ENCODE data around the gene GYS1. TPM values are rescaled to one million over a fixed set of nuclear protein-coding genes. Genes with fewer than 3 reads are reported as not detected.

GYS1 gene
- total RNA-seq, 4 donors from 2014 or later: 28.8 to 42.0 (median 31.0) TPM

GRCh38 chr19:48950830-48951519 lies 42.1 kb downstream of the GYS1 start:
- H3K4me3 ChIP-seq: no peak overlapping the region
- 46 to 47% methylated on average over 9 of the region's 9 CpGs for WGBS, 2 donors
- TF ChIP-seq EP300 (IDR thresholded peaks at IDR 0.05): no peak
- no peak for TF ChIP-seq CTCF (IDR thresholded peaks at IDR 0.05)
- no peak for TF ChIP-seq POLR2A (IDR thresholded peaks at IDR 0.05)

DNA sequence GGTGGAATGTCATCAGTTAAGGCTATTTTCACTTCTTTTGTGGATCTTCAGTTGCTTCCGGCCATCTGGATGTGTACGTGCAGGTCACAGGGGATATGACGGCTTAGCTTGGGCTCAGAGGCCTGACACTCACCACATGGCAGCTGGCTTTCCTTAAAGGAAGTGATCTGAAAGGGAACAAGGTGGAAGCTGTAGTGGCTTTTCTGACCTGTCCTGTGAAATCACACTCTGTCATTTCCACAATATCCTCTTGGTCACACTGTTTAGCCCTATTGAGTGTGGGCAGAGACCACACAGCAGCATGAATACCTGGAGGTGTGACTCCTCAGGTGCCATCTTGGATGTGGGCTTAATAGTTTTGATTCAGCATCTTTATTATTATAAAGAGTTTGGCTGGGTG lies 43.0 kb downstream of the GYS1 start:
- no peaks in the 10 kb centered on the region for H3K27me3 ChIP-seq
- TF ChIP-seq EP300 (IDR thresholded peaks at IDR 0.05): no peak
- no peak for TF ChIP-seq CTCF (IDR thresholded peaks at IDR 0.05)
- no peak for TF ChIP-seq POLR2A (IDR thresholded peaks at IDR 0.05)
- 45 to 69% methylated on average over 3 of the region's 3 CpGs for WGBS, 2 donors
- peaks cover 0 to 12% (median 2%) of the 10 kb centered on the region in 4 donors for H3K4me1 ChIP-seq
- no peak overlapping the region for H3K4me3 ChIP-seq
- no peaks in the 10 kb centered on the region for H3K36me3 ChIP-seq
- peaks cover 0 to 7% (median 0%) of the 10 kb centered on the region in 4 donors for H3K9me3 ChIP-seq
- no peak overlapping the region for H3K27ac ChIP-seq
- DNase-seq (ENCODE audit: low spot score in 2 of 2): no peak

More at GRCh38 chr19:48950830-48951519, 42.1 kb downstream of the GYS1 start:
- H3K9me3 ChIP-seq: peaks cover 0 to 7% (median 0%) of the 10 kb centered on the region in 4 donors
- no peaks in the 10 kb centered on the region for H3K27me3 ChIP-seq
- DNase-seq (ENCODE audit: low spot score in 2 of 2): no peak
- H3K36me3 ChIP-seq: no peaks in the 10 kb centered on the region
- H3K4me1 ChIP-seq: peaks cover 0 to 20% (median 10%) of the 10 kb centered on the region in 4 donors
- no peak overlapping the region for H3K27ac ChIP-seq

GRCh38 chr19:48947258-48947542 lies 45.9 kb downstream of the GYS1 start:
- H3K27me3 ChIP-seq: no peaks in the 10 kb centered on the region
- H3K9me3 ChIP-seq: peaks cover 0 to 7% (median 0%) of the 10 kb centered on the region in 4 donors
- no peak overlapping the region for H3K4me3 ChIP-seq
- no peaks in the 10 kb centered on the region for H3K36me3 ChIP-seq
- DNase-seq (ENCODE audit: low spot score in 2 of 2): no peak
- peaks cover 0 to 3% (median 0%) of the 10 kb centered on the region in 4 donors for H3K4me1 ChIP-seq
- TF ChIP-seq EP300 (IDR thresholded peaks at IDR 0.05) (no peak), CTCF (IDR thresholded peaks at IDR 0.05) (no peak), POLR2A (IDR thresholded peaks at IDR 0.05) (no peak)
- H3K27ac ChIP-seq: no peak overlapping the region
- 84 to 100% methylated on average over 3 of the region's 3 CpGs for WGBS, 2 donors

DNA sequence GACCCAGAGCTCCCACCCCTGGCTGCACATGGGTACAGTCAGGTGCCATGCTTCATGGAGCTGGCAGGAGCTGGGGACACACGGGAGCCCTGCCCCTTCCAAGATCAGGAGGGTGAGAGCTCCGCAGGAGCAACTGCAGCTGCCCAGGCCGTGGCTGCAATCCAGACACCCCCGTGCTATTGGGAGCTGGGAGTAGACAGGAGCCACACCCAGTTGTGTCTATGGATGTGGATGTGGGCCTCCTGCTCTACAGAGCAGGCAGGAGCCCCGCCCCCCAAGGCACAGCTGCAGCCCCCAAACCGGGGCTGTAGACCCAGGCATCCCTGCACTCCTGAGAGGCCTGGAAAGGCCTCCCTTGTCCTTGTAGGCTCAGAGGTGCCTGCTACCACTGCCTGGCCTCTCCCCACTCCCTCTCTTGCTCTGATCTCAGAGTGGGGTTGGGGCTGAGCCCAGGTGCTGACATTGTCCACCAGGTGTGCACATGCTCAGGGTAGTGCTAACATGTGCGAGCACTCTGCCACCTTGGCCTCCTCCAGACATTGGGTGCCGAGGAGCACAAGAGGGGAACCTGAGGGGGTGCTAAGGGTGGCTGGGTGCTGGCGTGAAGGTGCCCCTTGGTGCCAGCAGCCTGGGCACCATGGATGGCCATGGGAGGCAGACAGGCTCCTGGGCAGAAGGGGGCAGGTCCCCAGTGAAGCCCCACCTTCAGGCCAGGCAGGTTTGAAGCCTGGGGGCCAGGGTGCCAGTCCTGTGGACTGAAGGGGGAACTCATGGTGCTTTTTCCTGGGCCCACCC lies 46.4 kb downstream of the GYS1 start:
- WGBS, 2 donors: 68 to 88% methylated on average over 6 to 7 of the region's 9 CpGs
- TF ChIP-seq EP300 (IDR thresholded peaks at IDR 0.05) (no peak), CTCF (IDR thresholded peaks at IDR 0.05) (no peak), POLR2A (IDR thresholded peaks at IDR 0.05) (no peak)

DNA sequence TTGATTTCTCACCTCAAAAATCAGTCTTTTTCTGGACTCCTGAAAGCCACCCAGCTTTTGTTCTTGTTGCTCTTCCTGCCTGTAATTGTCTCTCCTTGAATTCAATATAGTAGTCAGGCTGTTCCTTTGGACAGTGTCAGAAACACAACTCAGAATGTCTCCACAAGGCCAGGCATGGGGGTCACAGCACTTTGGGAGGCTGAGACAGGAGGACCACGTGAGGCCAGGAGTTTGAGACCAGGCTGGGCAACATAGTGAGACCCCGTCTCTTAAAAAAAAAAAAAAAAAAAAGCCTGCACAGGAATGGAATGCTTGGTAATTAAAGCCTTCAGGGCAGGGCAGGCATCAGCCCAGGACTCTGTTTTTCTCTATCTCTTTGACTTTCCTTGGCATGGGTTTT lies 47.3 kb downstream of the GYS1 start:
- Histone ChIP-seq H3K27ac (no peak overlapping the region), H3K4me3 (no peak overlapping the region), H3K36me3 (peaks cover 0 to 5% (median 0%) of the 10 kb centered on the region in 3 donors), H3K27me3 (no peaks in the 10 kb centered on the region), H3K4me1 (peaks cover 0 to 3% (median 0%) of the 10 kb centered on the region in 4 donors), H3K9me3 (peaks cover 0 to 11% (median 0%) of the 10 kb centered on the region in 4 donors)
- TF ChIP-seq CTCF (IDR thresholded peaks at IDR 0.05) (no peak), POLR2A (IDR thresholded peaks at IDR 0.05) (no peak), EP300 (IDR thresholded peaks at IDR 0.05) (no peak)
- no peak for DNase-seq (ENCODE audit: low spot score in 2 of 2)
- WGBS, 2 donors: 80 to 83% methylated on average over 2 of the region's 2 CpGs

More for the DNA sequence above, 46.4 kb downstream of the GYS1 start:
- Histone ChIP-seq H3K36me3 (no peaks in the 10 kb centered on the region), H3K9me3 (peaks cover 0 to 7% (median 0%) of the 10 kb centered on the region in 4 donors), H3K4me1 (peaks cover 0 to 3% (median 0%) of the 10 kb centered on the region in 4 donors), H3K27ac (no peak overlapping the region), H3K27me3 (no peaks in the 10 kb centered on the region), H3K4me3 (no peak overlapping the region)
- DNase-seq (ENCODE audit: low spot score in 2 of 2): no peak

Measured in tibial nerve (tissue), 4 donors.